WERI-Rb-1 (cell line): ENCODE data around the gene C6orf89.

Experiments used
- DNase-seq: peaks from one replicate; pipeline ENCODE4 v3.0.0-alpha.2; 2020
- H3K27ac ChIP-seq: fragments of 250-450 bp; sonication (Bioruptor Pico); 2 replicates; pipeline ENCODE4 v1.5.1; 2020; ENCODE audit warnings: mild to moderate bottlenecking, moderate library complexity
- H3K27me3 ChIP-seq: fragments of 250-450 bp; sonication (Bioruptor Pico); 2 replicates; pipeline ENCODE4 v1.5.1; 2021; ENCODE audit warnings: mild to moderate bottlenecking, low read depth, moderate library complexity; ENCODE audit not compliant: insufficient read depth, severe bottlenecking
- H3K36me3 ChIP-seq: fragments of 250-450 bp; sonication (Bioruptor Pico); 2 replicates; pipeline ENCODE4 v1.5.1; 2020; ENCODE audit warnings: mild to moderate bottlenecking, moderate library complexity
- H3K4me3 ChIP-seq: 2 replicates; pipeline ENCODE4 v1.5.1; 2011; ENCODE audit warnings: low read depth, mild to moderate bottlenecking, control low read depth, low read length
- H3K9me3 ChIP-seq: fragments of 250-450 bp; sonication (Bioruptor Pico); 2 replicates; pipeline ENCODE4 v1.5.1; 2021; ENCODE audit warnings: mild to moderate bottlenecking, moderate library complexity; ENCODE audit not compliant: severe bottlenecking
- TF ChIP-seq, protein P1 (sequence below): IDR thresholded peaks from 2 replicates; pipeline ENCODE4 v1.5.1; 2011; ENCODE audit warnings: low read depth, mild to moderate bottlenecking, control low read depth, inconsistent platforms, low read length

C6orf89 gene

DNA sequence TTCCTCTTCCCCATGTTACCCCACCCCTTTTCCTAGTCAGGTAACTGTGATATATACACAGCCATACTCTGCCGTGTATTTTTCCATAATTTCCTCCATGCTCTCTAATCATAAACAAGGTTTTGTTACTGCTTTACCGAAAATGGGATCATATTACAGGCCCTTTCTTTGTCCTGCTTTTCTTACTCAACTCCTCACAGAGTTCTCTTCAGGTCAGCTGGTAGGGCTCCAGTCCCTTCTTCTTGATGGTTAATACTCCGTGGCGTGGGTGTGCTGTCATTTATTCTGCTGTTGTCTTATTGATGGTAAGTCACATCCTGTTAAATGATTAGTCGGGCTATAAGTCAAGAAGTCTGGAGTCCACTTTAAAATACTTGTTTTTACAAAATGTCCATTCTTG, 43.9 kb downstream of the C6orf89 start:
- no peaks in the 10 kb centered on the region for H3K27me3 ChIP-seq
- no peak overlapping the region for H3K27ac ChIP-seq
- no peaks in the 10 kb centered on the region for H3K9me3 ChIP-seq
- no peak overlapping the region for H3K4me3 ChIP-seq
- DNase-seq = no peak
- H3K36me3 ChIP-seq = no peaks in the 10 kb centered on the region
- TF ChIP-seq, protein P1, sequence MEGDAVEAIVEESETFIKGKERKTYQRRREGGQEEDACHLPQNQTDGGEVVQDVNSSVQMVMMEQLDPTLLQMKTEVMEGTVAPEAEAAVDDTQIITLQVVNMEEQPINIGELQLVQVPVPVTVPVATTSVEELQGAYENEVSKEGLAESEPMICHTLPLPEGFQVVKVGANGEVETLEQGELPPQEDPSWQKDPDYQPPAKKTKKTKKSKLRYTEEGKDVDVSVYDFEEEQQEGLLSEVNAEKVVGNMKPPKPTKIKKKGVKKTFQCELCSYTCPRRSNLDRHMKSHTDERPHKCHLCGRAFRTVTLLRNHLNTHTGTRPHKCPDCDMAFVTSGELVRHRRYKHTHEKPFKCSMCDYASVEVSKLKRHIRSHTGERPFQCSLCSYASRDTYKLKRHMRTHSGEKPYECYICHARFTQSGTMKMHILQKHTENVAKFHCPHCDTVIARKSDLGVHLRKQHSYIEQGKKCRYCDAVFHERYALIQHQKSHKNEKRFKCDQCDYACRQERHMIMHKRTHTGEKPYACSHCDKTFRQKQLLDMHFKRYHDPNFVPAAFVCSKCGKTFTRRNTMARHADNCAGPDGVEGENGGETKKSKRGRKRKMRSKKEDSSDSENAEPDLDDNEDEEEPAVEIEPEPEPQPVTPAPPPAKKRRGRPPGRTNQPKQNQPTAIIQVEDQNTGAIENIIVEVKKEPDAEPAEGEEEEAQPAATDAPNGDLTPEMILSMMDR = no peak

DNA sequence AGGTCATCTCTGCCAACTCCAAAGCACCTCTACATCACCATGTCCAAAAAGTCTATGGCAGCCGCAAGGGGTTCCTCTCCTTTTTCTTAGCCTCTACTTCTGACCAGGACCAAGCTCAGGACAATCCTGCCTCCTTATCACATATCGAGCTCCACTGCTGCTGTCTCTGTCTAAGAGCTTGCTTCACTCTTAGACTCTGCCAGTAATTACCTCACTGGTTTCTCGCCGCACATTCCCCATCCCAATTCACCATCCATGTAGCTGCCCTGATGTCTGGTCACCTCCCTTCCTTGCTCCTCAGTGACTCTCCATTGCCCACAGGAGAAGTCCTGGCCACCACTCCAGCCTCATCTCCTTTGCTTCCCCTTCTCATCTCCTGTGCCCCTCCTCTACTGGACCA, 44.7 kb downstream of the C6orf89 start:
- DNase-seq = no peak
- H3K4me3 ChIP-seq = no peak overlapping the region
- H3K27ac ChIP-seq = no peak overlapping the region
- TF ChIP-seq, protein P1 = no peak
- no peaks in the 10 kb centered on the region for H3K9me3 ChIP-seq
- H3K27me3 ChIP-seq = no peaks in the 10 kb centered on the region
- no peaks in the 10 kb centered on the region for H3K36me3 ChIP-seq

DNA sequence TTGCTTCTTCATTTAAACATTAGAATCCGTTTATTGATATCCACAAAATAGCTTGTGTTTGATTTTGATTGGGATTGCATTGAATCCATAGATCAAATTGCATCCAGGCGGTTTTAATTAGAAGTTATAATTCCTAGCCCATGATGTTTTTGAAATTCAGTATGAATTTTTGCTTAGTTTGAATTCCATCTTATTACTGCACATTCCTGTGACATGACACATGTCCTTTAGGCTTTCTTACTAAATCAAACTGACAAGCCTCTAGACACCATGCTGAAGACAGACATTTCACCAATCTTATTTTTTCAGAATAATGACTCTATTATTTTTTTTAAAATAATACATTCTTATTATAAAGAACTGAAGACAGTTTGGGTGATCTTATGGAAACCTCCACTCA, 47.4 kb downstream of the C6orf89 start:
- no peak for DNase-seq
- TF ChIP-seq, protein P1 = no peak
- Histone ChIP-seq H3K27ac (no peak overlapping the region), H3K9me3 (no peaks in the 10 kb centered on the region), H3K36me3 (no peaks in the 10 kb centered on the region), H3K4me3 (no peak overlapping the region), H3K27me3 (no peaks in the 10 kb centered on the region)

DNA sequence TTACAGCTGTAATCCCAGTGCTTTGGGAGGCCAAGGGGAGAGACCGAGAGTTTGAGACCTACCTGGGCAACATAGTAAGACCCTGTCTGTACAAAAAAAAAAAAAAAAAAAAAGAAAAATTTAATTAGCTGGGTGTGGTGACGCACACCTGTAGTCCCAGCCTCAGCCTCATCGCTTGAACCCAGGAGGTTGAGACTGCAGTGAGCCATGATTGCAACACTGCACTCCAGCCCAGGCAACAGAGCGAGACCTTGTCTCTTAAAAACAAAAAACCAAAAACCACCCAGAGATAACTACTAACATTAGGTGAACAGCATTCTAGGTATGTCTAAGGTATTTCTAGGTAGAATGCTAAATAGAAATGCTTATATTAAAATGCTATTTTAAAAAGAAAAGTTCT, 47.8 kb downstream of the C6orf89 start:
- DNase-seq = no peak
- H3K27me3 ChIP-seq = no peaks in the 10 kb centered on the region
- TF ChIP-seq, protein P1 = no peak
- H3K4me3 ChIP-seq = no peak overlapping the region
- H3K27ac ChIP-seq = no peak overlapping the region
- no peaks in the 10 kb centered on the region for H3K9me3 ChIP-seq
- H3K36me3 ChIP-seq = no peaks in the 10 kb centered on the region

DNA sequence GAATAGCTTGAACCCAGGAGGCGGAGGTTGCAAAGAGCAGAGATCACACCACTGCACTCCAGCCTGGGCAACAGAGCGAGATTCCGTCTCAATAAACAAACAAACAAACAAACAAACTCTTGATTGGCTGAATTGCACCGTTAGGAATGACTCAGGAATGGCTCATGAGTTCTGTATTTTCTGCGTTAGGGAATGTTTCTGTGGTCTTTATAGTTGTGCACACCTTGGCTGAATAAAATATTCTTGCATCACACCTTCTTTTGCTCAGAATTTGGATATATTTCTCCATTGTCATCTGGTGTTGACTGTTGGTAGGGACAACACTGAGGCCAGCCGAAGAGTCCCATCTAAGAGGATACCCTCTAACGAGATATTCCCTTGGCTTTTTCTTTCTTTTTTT, 49.1 kb downstream of the C6orf89 start:
- Histone ChIP-seq H3K27ac (no peak overlapping the region), H3K9me3 (no peaks in the 10 kb centered on the region), H3K4me3 (no peak overlapping the region), H3K27me3 (no peaks in the 10 kb centered on the region), H3K36me3 (no peaks in the 10 kb centered on the region)
- DNase-seq = no peak
- TF ChIP-seq, protein P1 = no peak

DNA sequence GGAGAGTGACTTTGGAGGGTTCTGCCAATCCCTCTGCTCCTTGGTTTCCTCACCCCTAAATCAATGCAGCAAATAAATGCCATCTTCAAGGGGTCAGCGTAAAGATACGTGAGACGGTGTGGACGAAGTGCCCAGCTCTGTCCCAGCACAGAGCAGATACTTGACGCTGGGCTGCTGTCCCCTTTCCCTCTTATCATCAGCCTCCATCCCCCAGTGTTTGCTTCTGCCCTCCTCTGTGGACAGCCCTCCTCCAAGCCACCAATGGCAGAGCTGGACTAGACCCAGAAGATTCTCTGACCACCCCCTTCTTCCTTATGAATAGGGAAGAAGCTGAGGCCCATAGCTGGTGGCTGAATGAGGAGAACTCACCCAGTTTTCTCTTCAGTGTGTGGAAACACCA, 51.1 kb downstream of the C6orf89 start:
- TF ChIP-seq, protein P1 = no peak
- DNase-seq = no peak
- no peaks in the 10 kb centered on the region for H3K36me3 ChIP-seq
- no peak overlapping the region for H3K27ac ChIP-seq
- no peaks in the 10 kb centered on the region for H3K27me3 ChIP-seq
- H3K4me3 ChIP-seq = no peak overlapping the region
- peaks cover 5% of the 10 kb centered on the region for H3K9me3 ChIP-seq
